T-helper 1 cell treated with Interleukin-12 subunit alpha and Interleukin-12 subunit beta and Interleukin-4 antibody, amounts not matched to agents 30 μg/mL and 1 μg/mL, for 36 hours (primary cell): ENCODE data around the gene OOSP4A.

Experiments used
- H3K27ac Mint-ChIP-seq: one replicate; pipeline ENCODE4 v1.8.0; 2021; ENCODE audit warnings: mild to moderate bottlenecking, mixed read lengths
- H3K27me3 Mint-ChIP-seq: one replicate; pipeline ENCODE4 v1.8.0; 2021; ENCODE audit warnings: low read depth, mixed read lengths
- H3K36me3 Mint-ChIP-seq: one replicate; pipeline ENCODE4 v1.8.0; 2021; ENCODE audit warnings: low read depth, mixed read lengths
- H3K4me1 Mint-ChIP-seq: one replicate; pipeline ENCODE4 v1.8.0; 2021; ENCODE audit warnings: low read depth, mixed read lengths
- H3K4me3 Mint-ChIP-seq: one replicate; pipeline ENCODE4 v1.8.0; 2021; ENCODE audit warnings: mild to moderate bottlenecking, moderate library complexity, mixed read lengths
- H3K9me3 Mint-ChIP-seq: one replicate; pipeline ENCODE4 v1.8.0; 2021; ENCODE audit warnings: mixed read lengths

The OOSP4A gene

GRCh38 chr11:59963733-59964132, at the start of gene OOSP4A:
Gene OOSP4A (plus strand): TSS chr11:59964033. CDS start chr11:59964033, 0 bp downstream.
- no peaks in the 10 kb centered on the region for H3K36me3 Mint-ChIP-seq
- H3K27ac Mint-ChIP-seq: no peak within 1 kb of the TSS
- H3K9me3 Mint-ChIP-seq: no peaks in the 10 kb centered on the region
- H3K4me1 Mint-ChIP-seq: no peaks in the 10 kb centered on the region
- H3K27me3 Mint-ChIP-seq: no peaks in the 10 kb centered on the region
- no peak within 1 kb of the TSS for H3K4me3 Mint-ChIP-seq

DNA sequence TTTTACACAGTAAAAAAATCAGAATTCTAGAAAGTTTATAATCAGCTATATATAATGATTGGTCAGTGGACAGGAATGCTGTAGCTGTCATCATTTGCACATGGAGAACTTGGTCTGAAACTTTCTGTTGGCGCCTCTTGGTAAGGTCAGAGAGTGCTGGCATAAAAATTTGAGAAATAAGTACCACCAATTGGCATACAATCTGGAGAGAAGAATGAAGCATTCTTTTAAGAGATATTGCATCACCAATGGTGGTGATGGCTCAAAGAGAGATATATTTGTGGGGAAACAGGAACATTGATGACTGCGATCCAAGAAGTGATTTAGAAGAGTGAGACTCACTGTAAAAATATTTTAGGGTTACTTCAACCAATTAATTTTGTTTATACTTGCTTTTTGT, 45.4 kb upstream of the OOSP4A start:
- Mint-ChIP-seq H3K4me1 (no peaks in the 10 kb centered on the region), H3K27ac (no peak overlapping the region), H3K9me3 (peaks cover 23% of the 10 kb centered on the region), H3K27me3 (no peaks in the 10 kb centered on the region), H3K4me3 (no peak overlapping the region), H3K36me3 (no peaks in the 10 kb centered on the region)

DNA sequence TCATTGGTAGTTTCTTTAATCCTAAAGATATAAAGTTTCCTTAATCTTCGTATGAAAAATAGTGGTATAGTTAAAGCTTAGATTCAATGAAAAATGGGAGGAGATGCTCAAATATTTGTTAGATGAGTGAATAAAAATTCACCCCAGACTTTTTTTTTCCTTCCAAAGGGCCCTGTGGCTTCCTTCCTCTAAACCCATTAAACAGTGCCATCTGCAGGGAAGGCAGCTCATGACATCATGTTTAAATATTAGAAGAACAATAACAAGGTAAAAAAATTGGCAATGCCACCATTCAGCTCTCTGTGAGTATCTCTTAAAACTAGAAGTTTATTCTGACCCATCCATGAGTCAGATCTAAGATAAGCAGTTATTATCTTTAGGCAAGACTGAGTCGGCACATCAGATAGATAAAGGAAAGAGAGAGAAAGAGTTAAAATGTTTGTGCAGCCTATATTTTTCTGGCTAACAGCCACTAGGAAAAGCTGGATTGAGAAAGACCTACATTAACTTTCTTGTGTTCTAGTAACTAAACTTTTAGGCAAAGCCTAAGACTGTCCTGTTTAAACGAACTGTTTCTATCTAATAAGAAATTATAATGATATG, 44.7 kb upstream of the OOSP4A start:
- no peaks in the 10 kb centered on the region for H3K27me3 Mint-ChIP-seq
- no peak overlapping the region for H3K27ac Mint-ChIP-seq
- H3K9me3 Mint-ChIP-seq: peaks cover 27% of the 10 kb centered on the region
- no peak overlapping the region for H3K4me3 Mint-ChIP-seq
- no peaks in the 10 kb centered on the region for H3K36me3 Mint-ChIP-seq
- no peaks in the 10 kb centered on the region for H3K4me1 Mint-ChIP-seq

DNA sequence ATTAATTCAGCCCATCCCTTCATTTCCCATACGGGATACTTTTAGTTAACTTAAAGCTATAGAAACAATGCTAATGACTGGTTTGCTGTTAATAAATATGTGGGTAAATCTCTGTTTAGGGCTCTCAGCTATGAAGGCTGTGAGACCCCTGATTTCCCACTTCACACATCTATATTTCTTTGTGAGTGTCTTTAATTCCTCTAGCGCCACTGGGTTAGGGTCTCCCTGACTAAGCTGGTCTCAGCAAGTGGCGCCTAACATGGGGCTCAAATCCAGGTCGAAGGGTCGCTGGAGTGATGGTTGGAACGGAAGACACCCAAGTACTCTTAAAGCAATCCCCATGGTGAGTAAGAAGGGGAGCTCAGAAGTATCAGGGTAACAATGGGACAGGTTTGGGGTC, 40.0 kb upstream of the OOSP4A start:
- H3K4me1 Mint-ChIP-seq: no peaks in the 10 kb centered on the region
- peaks cover 56% of the 10 kb centered on the region for H3K9me3 Mint-ChIP-seq
- H3K36me3 Mint-ChIP-seq: no peaks in the 10 kb centered on the region
- no peak overlapping the region for H3K27ac Mint-ChIP-seq
- H3K4me3 Mint-ChIP-seq: no peak overlapping the region
- no peaks in the 10 kb centered on the region for H3K27me3 Mint-ChIP-seq

GRCh38 chr11:59931688-59932087, 32.1 kb upstream of the OOSP4A start:
- no peaks in the 10 kb centered on the region for H3K36me3 Mint-ChIP-seq
- no peak overlapping the region for H3K4me3 Mint-ChIP-seq
- H3K27ac Mint-ChIP-seq: no peak overlapping the region
- no peaks in the 10 kb centered on the region for H3K27me3 Mint-ChIP-seq
- H3K9me3 Mint-ChIP-seq: peaks cover 12% of the 10 kb centered on the region
- no peaks in the 10 kb centered on the region for H3K4me1 Mint-ChIP-seq

GRCh38 chr11:59938132-59938531, 25.7 kb upstream of the OOSP4A start, which contains the start of gene OOSP1:
Gene OOSP1 (plus strand): TSS chr11:59938432. CDS start chr11:59938455, 23 bp downstream.
- H3K4me1 Mint-ChIP-seq: no peaks in the 10 kb centered on the region

DNA sequence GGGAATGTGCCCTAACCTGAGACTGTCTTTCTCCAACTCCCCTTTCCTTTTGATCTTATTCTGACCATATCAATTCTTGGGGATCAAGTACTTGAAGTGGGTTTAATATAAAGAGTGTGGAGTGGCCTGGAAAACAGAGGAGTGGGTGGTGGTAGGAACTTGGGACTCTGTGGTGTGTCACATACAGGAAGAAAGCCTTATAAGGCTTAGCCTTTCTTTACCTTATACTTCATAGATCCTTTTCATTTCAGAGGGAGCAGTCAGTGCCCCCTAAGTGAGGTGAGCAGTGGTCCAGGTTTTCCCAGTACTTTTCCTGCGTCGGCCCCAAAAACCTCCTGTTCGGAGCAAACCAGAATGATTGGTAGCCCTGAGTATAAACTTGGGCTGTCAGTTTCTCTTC, 25.1 kb upstream of the OOSP4A start:
- Mint-ChIP-seq H3K4me3 (no peak overlapping the region), H3K36me3 (no peaks in the 10 kb centered on the region), H3K27me3 (peaks cover 3% of the 10 kb centered on the region), H3K9me3 (no peaks in the 10 kb centered on the region), H3K4me1 (no peaks in the 10 kb centered on the region), H3K27ac (no peak overlapping the region)

More at GRCh38 chr11:59938132-59938531, 25.7 kb upstream of the OOSP4A start, which contains the start of gene OOSP1:
- Mint-ChIP-seq H3K9me3 (no peaks in the 10 kb centered on the region), H3K36me3 (no peaks in the 10 kb centered on the region), H3K27ac (no peak within 1 kb of the TSS), H3K27me3 (peaks cover 3% of the 10 kb centered on the region), H3K4me3 (no peak within 1 kb of the TSS)

- no peaks in the 10 kb centered on the region for H3K9me3 Mint-ChIP-seq
- H3K27ac Mint-ChIP-seq: no peak overlapping the region
These were observed 24.4 kb upstream of the OOSP4A start for GRCh38 chr11:59939482-59939881.

GRCh38 chr11:59941091-59941490, 22.7 kb upstream of the OOSP4A start:
- Mint-ChIP-seq H3K4me3 (no peak overlapping the region), H3K36me3 (no peaks in the 10 kb centered on the region), H3K27ac (no peak overlapping the region), H3K4me1 (no peaks in the 10 kb centered on the region), H3K27me3 (peaks cover 3% of the 10 kb centered on the region), H3K9me3 (no peaks in the 10 kb centered on the region)

More at GRCh38 chr11:59939482-59939881, 24.4 kb upstream of the OOSP4A start:
- no peak overlapping the region for H3K4me3 Mint-ChIP-seq
- no peaks in the 10 kb centered on the region for H3K4me1 Mint-ChIP-seq
- H3K27me3 Mint-ChIP-seq: peaks cover 3% of the 10 kb centered on the region
- no peaks in the 10 kb centered on the region for H3K36me3 Mint-ChIP-seq

DNA sequence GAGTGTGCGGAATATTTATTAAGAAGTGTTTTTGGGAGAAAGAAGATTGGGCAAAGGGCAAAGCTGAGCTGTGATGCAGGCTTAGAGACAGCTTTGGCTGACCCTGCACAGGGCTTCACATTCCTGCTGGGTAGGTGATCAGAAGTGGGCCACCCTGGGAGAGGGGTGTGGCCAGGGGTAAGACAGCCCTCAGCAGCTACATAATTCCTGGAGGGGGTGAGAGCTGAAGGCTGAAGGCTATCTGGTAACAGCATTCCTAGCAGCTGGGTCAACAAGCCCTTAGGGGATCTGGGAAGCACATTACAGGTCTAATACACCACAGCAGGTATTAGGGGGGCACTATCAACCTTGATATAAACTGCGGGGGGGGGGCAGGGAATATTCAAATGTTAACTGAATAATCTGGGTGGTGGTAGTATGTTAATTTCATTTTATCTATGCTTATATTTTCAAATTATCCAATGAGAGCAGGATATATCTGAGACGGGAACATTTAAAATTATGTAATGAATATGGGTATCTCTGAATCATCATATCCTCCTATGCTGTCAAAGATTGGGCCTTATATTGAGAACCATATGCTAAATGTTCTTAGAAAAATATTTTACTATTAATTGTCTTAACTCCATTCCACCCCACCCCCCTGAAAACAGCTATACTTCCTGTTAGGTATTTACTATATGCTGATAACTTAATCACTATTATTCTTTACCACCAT, 19.7 kb upstream of the OOSP4A start:
- Mint-ChIP-seq H3K27me3 (no peaks in the 10 kb centered on the region), H3K27ac (no peak overlapping the region)

DNA sequence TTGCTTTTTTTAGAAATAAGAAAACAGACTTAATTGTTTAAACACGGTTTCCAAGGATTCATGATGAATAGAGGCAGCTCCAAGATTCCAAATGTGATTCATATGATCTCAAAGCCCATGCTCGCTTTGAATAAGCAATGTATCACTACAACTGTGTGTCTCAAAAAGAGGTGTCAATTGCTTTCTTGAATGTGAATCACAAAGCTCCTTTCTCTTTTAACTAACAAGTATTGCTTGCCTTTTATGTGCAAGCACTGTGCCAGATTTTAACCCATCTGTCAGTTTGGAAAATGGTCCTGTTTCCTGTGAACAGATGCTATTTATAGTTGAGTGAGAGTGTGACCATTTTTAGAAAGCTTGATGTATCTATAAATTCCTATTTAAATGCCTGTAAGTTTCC, 19.1 kb upstream of the OOSP4A start:
- Mint-ChIP-seq H3K4me1 (no peaks in the 10 kb centered on the region), H3K27ac (no peak overlapping the region), H3K4me3 (no peak overlapping the region), H3K9me3 (no peaks in the 10 kb centered on the region), H3K36me3 (no peaks in the 10 kb centered on the region), H3K27me3 (no peaks in the 10 kb centered on the region)

More for the DNA sequence above, 19.7 kb upstream of the OOSP4A start:
- Mint-ChIP-seq H3K36me3 (no peaks in the 10 kb centered on the region), H3K9me3 (no peaks in the 10 kb centered on the region), H3K4me3 (no peak overlapping the region), H3K4me1 (no peaks in the 10 kb centered on the region)

DNA sequence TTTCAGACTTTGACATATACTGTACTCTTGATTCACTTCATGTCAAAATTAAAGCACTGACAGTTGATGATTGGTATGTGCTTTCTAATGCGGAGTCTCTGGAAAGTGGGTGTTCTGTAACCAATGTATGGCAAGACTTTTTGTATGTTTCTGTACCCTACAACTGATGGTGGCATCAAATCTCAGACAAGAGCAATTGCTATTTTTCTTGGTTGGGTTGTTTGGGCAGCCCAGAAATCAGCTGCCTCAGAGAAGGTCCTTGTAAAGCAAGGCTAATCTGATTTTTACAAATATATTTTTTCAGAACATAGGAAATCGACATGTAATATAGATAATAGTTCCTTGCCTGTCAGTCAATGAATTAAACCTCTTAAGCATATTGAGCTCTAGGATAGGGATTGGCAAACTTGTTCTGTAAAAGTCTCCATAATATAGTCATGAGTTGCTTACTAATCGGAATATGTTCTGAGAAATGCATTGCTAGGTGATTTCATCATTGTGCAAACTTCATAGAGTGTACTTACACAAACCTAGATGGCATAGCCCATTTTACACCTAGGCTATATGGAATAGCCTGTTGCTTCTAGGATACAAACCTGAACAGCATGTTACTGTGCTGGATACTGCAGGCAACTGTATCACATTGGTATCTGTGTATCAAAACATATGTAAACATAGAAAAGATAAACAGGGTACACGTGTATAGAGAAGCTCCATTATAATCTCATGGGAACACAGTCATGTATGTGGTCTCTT, 10.2 kb upstream of the OOSP4A start:
- Mint-ChIP-seq H3K27me3 (no peaks in the 10 kb centered on the region), H3K4me1 (no peaks in the 10 kb centered on the region), H3K36me3 (no peaks in the 10 kb centered on the region), H3K9me3 (no peaks in the 10 kb centered on the region), H3K27ac (no peak overlapping the region), H3K4me3 (no peak overlapping the region)

DNA sequence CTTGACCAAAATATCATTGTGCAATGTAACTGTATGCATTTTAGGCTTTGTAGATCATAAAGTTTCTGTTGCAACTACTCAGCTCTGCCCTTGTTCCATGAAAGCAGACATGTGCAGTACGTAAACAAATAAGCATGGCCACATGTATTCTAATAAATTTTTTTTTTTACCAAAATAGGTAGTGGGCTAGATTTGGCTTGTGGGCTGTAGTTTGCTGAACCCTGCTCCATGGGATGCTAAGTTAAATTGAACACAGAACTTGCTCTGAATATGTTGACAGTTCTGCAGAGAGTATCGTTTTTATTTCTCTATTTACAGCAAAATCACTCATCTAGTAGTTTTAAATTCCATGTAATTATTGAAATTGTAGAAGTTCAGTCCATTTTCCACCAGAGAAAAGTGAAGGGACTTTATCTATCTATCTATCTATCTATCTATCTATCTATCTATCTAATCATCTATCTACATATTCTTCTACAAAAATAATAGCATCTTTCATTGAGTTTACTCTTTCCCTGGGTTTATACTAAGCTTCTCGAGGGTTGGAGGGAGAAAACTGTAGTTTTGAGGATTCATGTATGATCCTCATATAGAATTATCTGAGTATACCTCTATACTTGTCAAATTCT, 9.5 kb upstream of the OOSP4A start:
- Mint-ChIP-seq H3K27ac (no peak overlapping the region), H3K4me1 (no peaks in the 10 kb centered on the region), H3K9me3 (no peaks in the 10 kb centered on the region)

DNA sequence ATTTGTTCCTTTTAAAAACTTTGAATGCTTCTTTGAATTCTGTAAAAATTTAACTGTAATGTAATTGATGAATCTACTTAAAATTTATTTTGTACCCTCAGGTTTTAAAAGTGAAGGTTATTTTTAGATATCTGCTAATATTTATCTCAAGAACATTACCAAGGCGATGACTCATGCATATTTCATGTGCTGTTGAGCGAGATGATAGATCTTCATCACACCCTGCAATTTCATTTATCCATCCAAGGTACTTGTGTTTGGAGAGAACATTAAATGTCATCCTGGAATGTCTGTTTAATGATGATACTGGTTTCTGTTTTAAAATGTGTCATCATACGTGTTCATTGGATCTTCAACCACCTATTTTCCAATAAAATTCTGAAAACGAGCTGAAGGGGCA, 6.7 kb upstream of the OOSP4A start:
- Mint-ChIP-seq H3K4me1 (no peaks in the 10 kb centered on the region), H3K27me3 (no peaks in the 10 kb centered on the region), H3K27ac (no peak overlapping the region), H3K36me3 (no peaks in the 10 kb centered on the region), H3K9me3 (no peaks in the 10 kb centered on the region), H3K4me3 (no peak overlapping the region)

More for the DNA sequence above, 9.5 kb upstream of the OOSP4A start:
- Mint-ChIP-seq H3K27me3 (no peaks in the 10 kb centered on the region), H3K36me3 (no peaks in the 10 kb centered on the region), H3K4me3 (no peak overlapping the region)
